IPS-18a (cell line): Measurements from ENCODE around the gene PRCD.
"Not testable (repeated sequence)": the region's sequence is repeated elsewhere in the genome, so short reads cannot be mapped to it uniquely, and the experiment has no call there.

Source experiments
- H3K27ac ChIP-seq: one replicate; pipeline ENCODE4 v1.5.1; 2013; ENCODE audit warnings: low read length
- H3K27me3 ChIP-seq: one replicate; pipeline ENCODE4 v1.6.1; 2013; ENCODE audit warnings: mild to moderate bottlenecking, low read length; ENCODE audit not compliant: control insufficient read depth, insufficient read depth
- H3K36me3 ChIP-seq: one replicate; pipeline ENCODE4 v1.6.1; 2013; ENCODE audit warnings: low read depth, low read length; ENCODE audit not compliant: control insufficient read depth
- H3K4me1 ChIP-seq: one replicate; pipeline ENCODE4 v1.6.1; 2013; ENCODE audit warnings: low read depth, low read length; ENCODE audit not compliant: control insufficient read depth
- H3K4me3 ChIP-seq: one replicate; pipeline ENCODE4 v1.5.1; 2013; ENCODE audit warnings: low read length
- H3K9ac ChIP-seq: one replicate; pipeline ENCODE4 v1.6.1; 2013; ENCODE audit warnings: mild to moderate bottlenecking, low read length, moderate library complexity
- H3K9me3 ChIP-seq: one replicate; pipeline ENCODE4 v1.6.1; 2013; ENCODE audit warnings: low read depth, low read length; ENCODE audit not compliant: control insufficient read depth

PRCD gene

GRCh38 chr17:76521683-76522082, 18.2 kb upstream of the PRCD start:
- H3K9ac ChIP-seq, H3K4me3 ChIP-seq, H3K27ac ChIP-seq, H3K9me3 ChIP-seq, H3K4me1 ChIP-seq, H3K27me3 ChIP-seq, H3K36me3 ChIP-seq: not testable (repeated sequence)

- Histone ChIP-seq H3K27ac (no peak overlapping the region), H3K27me3 (peaks cover 8% of the 10 kb centered on the region), H3K4me3 (no peak overlapping the region), H3K36me3 (no peaks in the 10 kb centered on the region), H3K9ac (no peak overlapping the region), H3K4me1 (no peaks in the 10 kb centered on the region), H3K9me3 (no peaks in the 10 kb centered on the region)
Measured at GRCh38 chr17:76523084-76524037, 16.5 kb upstream of the PRCD start.

- no peak overlapping the region for H3K27ac ChIP-seq
- no peak overlapping the region for H3K4me3 ChIP-seq
- no peaks in the 10 kb centered on the region for H3K36me3 ChIP-seq
- H3K27me3 ChIP-seq, result peaks cover 8% of the 10 kb centered on the region
- H3K4me1 ChIP-seq, result peaks cover 6% of the 10 kb centered on the region
- H3K9me3 ChIP-seq, result no peaks in the 10 kb centered on the region
- no peak overlapping the region for H3K9ac ChIP-seq
Measured at GRCh38 chr17:76524598-76525512, 15.0 kb upstream of the PRCD start.

GRCh38 chr17:76525513-76525833, 14.4 kb upstream of the PRCD start:
- not testable (repeated sequence) for H3K36me3 ChIP-seq, H3K9ac ChIP-seq, H3K4me1 ChIP-seq, H3K27me3 ChIP-seq, H3K27ac ChIP-seq, H3K4me3 ChIP-seq, H3K9me3 ChIP-seq

GRCh38 chr17:76527016-76527415, 12.8 kb upstream of the PRCD start:
- H3K4me1 ChIP-seq, H3K27me3 ChIP-seq, H3K4me3 ChIP-seq, H3K9ac ChIP-seq, H3K36me3 ChIP-seq, H3K9me3 ChIP-seq, H3K27ac ChIP-seq: not testable (repeated sequence)

- Histone ChIP-seq H3K27me3 (peaks cover 8% of the 10 kb centered on the region), H3K4me3 (no peak overlapping the region), H3K36me3 (no peaks in the 10 kb centered on the region), H3K9me3 (no peaks in the 10 kb centered on the region), H3K9ac (no peak overlapping the region), H3K4me1 (peaks cover 6% of the 10 kb centered on the region), H3K27ac (no peak overlapping the region)
Measured at GRCh38 chr17:76527430-76528111, 12.3 kb upstream of the PRCD start.

GRCh38 chr17:76528156-76528527, 11.7 kb upstream of the PRCD start:
- H3K27me3 ChIP-seq, result peaks cover 7% of the 10 kb centered on the region
- H3K4me3 ChIP-seq, result no peak overlapping the region
- H3K9me3 ChIP-seq, result no peaks in the 10 kb centered on the region
- H3K4me1 ChIP-seq, result peaks cover 6% of the 10 kb centered on the region
- H3K36me3 ChIP-seq, result no peaks in the 10 kb centered on the region
- no peak overlapping the region for H3K9ac ChIP-seq
- H3K27ac ChIP-seq, result no peak overlapping the region

GRCh38 chr17:76528528-76529223, 11.2 kb upstream of the PRCD start:
- H3K27ac ChIP-seq, result no peak overlapping the region
- H3K4me3 ChIP-seq, result no peak overlapping the region

GRCh38 chr17:76529224-76530094, 10.4 kb upstream of the PRCD start:
- H3K4me1 ChIP-seq, result peaks cover 6% of the 10 kb centered on the region
- no peak overlapping the region for H3K4me3 ChIP-seq

More at GRCh38 chr17:76528528-76529223, 11.2 kb upstream of the PRCD start:
- Histone ChIP-seq H3K27me3 (peaks cover 2% of the 10 kb centered on the region), H3K9ac (no peak overlapping the region), H3K36me3 (no peaks in the 10 kb centered on the region), H3K4me1 (peaks cover 6% of the 10 kb centered on the region), H3K9me3 (no peaks in the 10 kb centered on the region)

GRCh38 chr17:76530095-76530723, 9.6 kb upstream of the PRCD start:
- H3K4me1 ChIP-seq, result peaks cover 6% of the 10 kb centered on the region
- peaks cover 1% of the 10 kb centered on the region for H3K27me3 ChIP-seq
- H3K36me3 ChIP-seq, result no peaks in the 10 kb centered on the region
- no peak overlapping the region for H3K9ac ChIP-seq
- no peaks in the 10 kb centered on the region for H3K9me3 ChIP-seq
- no peak overlapping the region for H3K4me3 ChIP-seq
- no peak overlapping the region for H3K27ac ChIP-seq

More at GRCh38 chr17:76529224-76530094, 10.4 kb upstream of the PRCD start:
- Histone ChIP-seq H3K27ac (no peak overlapping the region), H3K27me3 (no peaks in the 10 kb centered on the region), H3K36me3 (no peaks in the 10 kb centered on the region), H3K9me3 (no peaks in the 10 kb centered on the region), H3K9ac (no peak overlapping the region)
